WTC11 (cell line): ENCODE results near the gene GNG8. TPM values are rescaled to one million over a fixed set of nuclear protein-coding genes. Genes with fewer than 3 reads are reported as not detected.

Experiments
- ATAC-seq: fragments of 200-7000 bp; cut with Tn5 transposase; 2 replicates; pipeline ENCODE4 v1.10.0; 2021; ENCODE audit warnings: mild to moderate bottlenecking, moderate library complexity
- CTCF ChIA-PET: fragments of 300-600 bp; sonication (Branson Sonifier 250); formaldehyde crosslinking; loops from one replicate; lab custom pipeline; 2021; ENCODE audit warnings: antibody characterized with exemption; lab: Charles Lee
- POLR2A ChIA-PET: fragments of 350-600 bp; sonication (Branson Sonifier 250); formaldehyde crosslinking; loops from one replicate; lab custom pipeline; 2021; ENCODE audit warnings: antibody characterized with exemption; lab: Charles Lee
- DNase-seq: peaks from one replicate; pipeline ENCODE4 v3.0.0; 2021; ENCODE audit warnings: low spot score
- H3K27ac Mint-ChIP-seq: 2 replicates; pipeline ENCODE4 v1.8.0; 2021; ENCODE audit warnings: mixed read lengths
- H3K27me3 Mint-ChIP-seq: 2 replicates; pipeline ENCODE4 v1.8.0; 2021; ENCODE audit warnings: low read depth, mild to moderate bottlenecking, moderate library complexity, mixed read lengths
- H3K36me3 Mint-ChIP-seq: 2 replicates; pipeline ENCODE4 v1.8.0; 2021; ENCODE audit warnings: mixed read lengths
- H3K4me1 Mint-ChIP-seq: 2 replicates; pipeline ENCODE4 v1.8.0; 2022; ENCODE audit warnings: mixed read lengths
- H3K4me3 Mint-ChIP-seq: 2 replicates; pipeline ENCODE4 v1.8.0; 2021; ENCODE audit warnings: mild to moderate bottlenecking, moderate library complexity, mixed read lengths
- H3K9me3 Mint-ChIP-seq: 2 replicates; pipeline ENCODE4 v1.8.0; 2021; ENCODE audit warnings: mixed read lengths
- ATF3 ChIP-seq: sonication (generic); formaldehyde crosslinking; conservative IDR thresholded peaks from 2 replicates; pipeline ENCODE4 v1.8.1; 2022; ENCODE audit warnings: mild to moderate bottlenecking, missing genetic modification reagents
- E2F5 ChIP-seq: sonication (generic); formaldehyde crosslinking; IDR thresholded peaks from 2 replicates; pipeline ENCODE4 v1.8.1; 2022; ENCODE audit warnings: mild to moderate bottlenecking, moderate library complexity, missing genetic modification reagents
- IRF1 ChIP-seq: sonication (generic); formaldehyde crosslinking; IDR thresholded peaks from 2 replicates; pipeline ENCODE4 v1.8.0; 2023; ENCODE audit warnings: missing genetic modification reagents
- JUN ChIP-seq: sonication (generic); formaldehyde crosslinking; IDR thresholded peaks from 2 replicates; pipeline ENCODE4 v1.8.0; 2023; ENCODE audit warnings: mild to moderate bottlenecking, missing genetic modification reagents
- MYBL2 ChIP-seq: sonication (generic); formaldehyde crosslinking; IDR thresholded peaks from 2 replicates; pipeline ENCODE4 v1.8.1; 2023; ENCODE audit warnings: mild to moderate bottlenecking, moderate library complexity, missing genetic modification reagents
- NFE2L1 ChIP-seq: sonication (generic); formaldehyde crosslinking; IDR thresholded peaks from 2 replicates; pipeline ENCODE4 v1.8.1; 2023; ENCODE audit warnings: missing genetic modification reagents
- PRRX2 ChIP-seq: fragments of 250-450 bp; sonication (Bioruptor Pico); IDR thresholded peaks from 2 replicates; pipeline ENCODE4 v1.8.0; 2021; ENCODE audit warnings: mild to moderate bottlenecking
- TEAD4 ChIP-seq: sonication (generic); formaldehyde crosslinking; IDR thresholded peaks from 2 replicates; pipeline ENCODE4 v1.8.0; 2022; ENCODE audit warnings: mild to moderate bottlenecking, missing genetic modification reagents
- USF1 ChIP-seq: sonication (generic); formaldehyde crosslinking; IDR thresholded peaks from 2 replicates; pipeline ENCODE4 v1.8.0; 2022; ENCODE audit warnings: mild to moderate bottlenecking, missing genetic modification reagents
- ZMAT4 ChIP-seq: fragments of 250-450 bp; sonication (Bioruptor Pico); IDR thresholded peaks from 2 replicates; pipeline ENCODE4 v1.9.0; 2021; ENCODE audit warnings: mild to moderate bottlenecking
- ZNF121 ChIP-seq: sonication (generic); formaldehyde crosslinking; IDR thresholded peaks from 2 replicates; pipeline ENCODE4 v1.8.0; 2023; ENCODE audit warnings: missing genetic modification reagents
- ZNF138 ChIP-seq: sonication (generic); formaldehyde crosslinking; conservative IDR thresholded peaks from 2 replicates; pipeline ENCODE4 v1.8.1; 2022; ENCODE audit warnings: mild to moderate bottlenecking, moderate library complexity, missing genetic modification reagents
- ZNF219 ChIP-seq: sonication (generic); formaldehyde crosslinking; IDR thresholded peaks from 2 replicates; pipeline ENCODE4 v1.8.0; 2023; ENCODE audit warnings: missing genetic modification reagents, mild to moderate bottlenecking, borderline replicate concordance
- total RNA-seq: library from RNA; stranded (reverse); gene quantifications from 3 replicates; pipeline ENCODE4 v1.2.3, GENCODE V29; 2021
- TF ChIP-seq, protein P1 (sequence below): sonication (generic); formaldehyde crosslinking; IDR thresholded peaks from 2 replicates; pipeline ENCODE4 v1.8.0; 2022; ENCODE audit warnings: mild to moderate bottlenecking, missing genetic modification reagents
- TF ChIP-seq, protein P2 (sequence below): sonication (generic); formaldehyde crosslinking; IDR thresholded peaks from 2 replicates; pipeline ENCODE4 v1.8.1; 2022; ENCODE audit warnings: mild to moderate bottlenecking, missing genetic modification reagents, moderate library complexity, borderline replicate concordance
- TF ChIP-seq, protein P3 (sequence below): fragments of 250-450 bp; sonication (Bioruptor Pico); IDR thresholded peaks from 2 replicates; pipeline ENCODE4 v2.1.2; 2022; ENCODE audit warnings: mild to moderate bottlenecking, moderate library complexity
- TF ChIP-seq, protein P4 (sequence below): sonication (generic); formaldehyde crosslinking; IDR thresholded peaks from 2 replicates; pipeline ENCODE4 v1.8.0; 2022; ENCODE audit warnings: mild to moderate bottlenecking, missing genetic modification reagents
- TF ChIP-seq, protein P5 (sequence below): sonication (generic); formaldehyde crosslinking; IDR thresholded peaks from 2 replicates; pipeline ENCODE4 v1.8.1; 2023; ENCODE audit warnings: mild to moderate bottlenecking, missing genetic modification reagents, moderate library complexity
- TF ChIP-seq, protein P6 (sequence below): sonication (generic); formaldehyde crosslinking; IDR thresholded peaks from 2 replicates; pipeline ENCODE4 v1.8.0; 2023; ENCODE audit warnings: mild to moderate bottlenecking, missing genetic modification reagents
- TF ChIP-seq, protein P7 (sequence below): sonication (generic); formaldehyde crosslinking; IDR thresholded peaks from 2 replicates; pipeline ENCODE4 v1.8.1; 2023; ENCODE audit warnings: mild to moderate bottlenecking, moderate library complexity, missing genetic modification reagents

GNG8 gene
- total RNA-seq, 1 experiment from 2014 or later, result not detected

- DNase-seq (no peak), ATAC-seq (no peak)
- Mint-ChIP-seq H3K4me3 (no peak overlapping the region), H3K9me3 (peaks cover 12% of the 10 kb centered on the region), H3K27ac (no peak overlapping the region), H3K36me3 (no peaks in the 10 kb centered on the region), H3K4me1 (no peaks in the 10 kb centered on the region), H3K27me3 (no peaks in the 10 kb centered on the region; the same call in none of the 2 replicates)
- CTCF ChIA-PET, result no interaction called here
- no peak for TF ChIP-seq USF1 (CRISPR knock-in tag)
- POLR2A ChIA-PET, result interaction anchor here (0.7 kb wide), 1 partner anchor 13 kb away, joined by 3 read pairs; the partner anchor contains the start of gene CALM3
Observed at GRCh38 chr19:46587861-46588260, 48.1 kb downstream of the GNG8 start.

DNA sequence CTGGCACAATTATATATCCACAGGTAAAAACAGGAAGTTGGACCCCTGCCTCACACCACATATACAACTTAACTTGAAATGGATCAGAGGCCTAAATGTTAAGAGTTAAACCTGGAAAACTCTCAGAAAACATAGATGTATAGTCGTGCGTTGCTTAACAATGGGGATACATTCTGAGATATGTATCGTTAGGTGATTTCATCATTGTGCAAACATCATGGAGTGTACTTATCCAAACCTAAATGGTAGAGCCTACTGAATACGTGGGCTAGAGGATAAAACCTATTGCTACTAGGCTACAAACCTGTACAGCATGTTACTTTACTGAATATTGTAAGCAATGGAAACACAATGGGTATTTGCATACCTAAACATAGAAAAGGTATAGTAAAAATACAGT is 49.7 kb downstream of the GNG8 start:
- Mint-ChIP-seq H3K27ac (no peak overlapping the region), H3K4me1 (no peaks in the 10 kb centered on the region), H3K9me3 (peaks cover 11% of the 10 kb centered on the region), H3K27me3 (no peaks in the 10 kb centered on the region; the same call in none of the 2 replicates), H3K4me3 (no peak overlapping the region), H3K36me3 (no peaks in the 10 kb centered on the region)
- ATAC-seq, result no peak
- POLR2A ChIA-PET, result no interaction called here
- TF ChIP-seq ZNF219 (CRISPR knock-in tag) (no peak), PRRX2 (CRISPR knock-in tag) (no peak), IRF1 (CRISPR knock-in tag) (no peak), ZNF138 (CRISPR knock-in tag) (no peak), ATF3 (CRISPR knock-in tag) (no peak), MYBL2 (no peak), ZNF121 (CRISPR knock-in tag) (no peak), E2F5 (no peak)
- TF ChIP-seq, protein P1, sequence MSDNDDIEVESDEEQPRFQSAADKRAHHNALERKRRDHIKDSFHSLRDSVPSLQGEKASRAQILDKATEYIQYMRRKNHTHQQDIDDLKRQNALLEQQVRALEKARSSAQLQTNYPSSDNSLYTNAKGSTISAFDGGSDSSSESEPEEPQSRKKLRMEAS (CRISPR knock-in tag), result no peak
- TF ChIP-seq, protein P2, sequence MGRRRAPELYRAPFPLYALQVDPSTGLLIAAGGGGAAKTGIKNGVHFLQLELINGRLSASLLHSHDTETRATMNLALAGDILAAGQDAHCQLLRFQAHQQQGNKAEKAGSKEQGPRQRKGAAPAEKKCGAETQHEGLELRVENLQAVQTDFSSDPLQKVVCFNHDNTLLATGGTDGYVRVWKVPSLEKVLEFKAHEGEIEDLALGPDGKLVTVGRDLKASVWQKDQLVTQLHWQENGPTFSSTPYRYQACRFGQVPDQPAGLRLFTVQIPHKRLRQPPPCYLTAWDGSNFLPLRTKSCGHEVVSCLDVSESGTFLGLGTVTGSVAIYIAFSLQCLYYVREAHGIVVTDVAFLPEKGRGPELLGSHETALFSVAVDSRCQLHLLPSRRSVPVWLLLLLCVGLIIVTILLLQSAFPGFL (CRISPR knock-in tag), result no peak
- TF ChIP-seq, protein P3, sequence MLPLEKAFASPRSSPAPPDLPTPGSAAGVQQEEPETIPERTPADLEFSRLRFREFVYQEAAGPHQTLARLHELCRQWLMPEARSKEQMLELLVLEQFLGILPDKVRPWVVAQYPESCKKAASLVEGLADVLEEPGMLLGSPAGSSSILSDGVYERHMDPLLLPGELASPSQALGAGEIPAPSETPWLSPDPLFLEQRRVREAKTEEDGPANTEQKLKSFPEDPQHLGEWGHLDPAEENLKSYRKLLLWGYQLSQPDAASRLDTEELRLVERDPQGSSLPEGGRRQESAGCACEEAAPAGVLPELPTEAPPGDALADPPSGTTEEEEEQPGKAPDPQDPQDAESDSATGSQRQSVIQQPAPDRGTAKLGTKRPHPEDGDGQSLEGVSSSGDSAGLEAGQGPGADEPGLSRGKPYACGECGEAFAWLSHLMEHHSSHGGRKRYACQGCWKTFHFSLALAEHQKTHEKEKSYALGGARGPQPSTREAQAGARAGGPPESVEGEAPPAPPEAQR, result no peak
- TF ChIP-seq, protein P4, sequence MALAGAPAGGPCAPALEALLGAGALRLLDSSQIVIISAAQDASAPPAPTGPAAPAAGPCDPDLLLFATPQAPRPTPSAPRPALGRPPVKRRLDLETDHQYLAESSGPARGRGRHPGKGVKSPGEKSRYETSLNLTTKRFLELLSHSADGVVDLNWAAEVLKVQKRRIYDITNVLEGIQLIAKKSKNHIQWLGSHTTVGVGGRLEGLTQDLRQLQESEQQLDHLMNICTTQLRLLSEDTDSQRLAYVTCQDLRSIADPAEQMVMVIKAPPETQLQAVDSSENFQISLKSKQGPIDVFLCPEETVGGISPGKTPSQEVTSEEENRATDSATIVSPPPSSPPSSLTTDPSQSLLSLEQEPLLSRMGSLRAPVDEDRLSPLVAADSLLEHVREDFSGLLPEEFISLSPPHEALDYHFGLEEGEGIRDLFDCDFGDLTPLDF (CRISPR knock-in tag), result no peak
- TF ChIP-seq, protein P5, sequence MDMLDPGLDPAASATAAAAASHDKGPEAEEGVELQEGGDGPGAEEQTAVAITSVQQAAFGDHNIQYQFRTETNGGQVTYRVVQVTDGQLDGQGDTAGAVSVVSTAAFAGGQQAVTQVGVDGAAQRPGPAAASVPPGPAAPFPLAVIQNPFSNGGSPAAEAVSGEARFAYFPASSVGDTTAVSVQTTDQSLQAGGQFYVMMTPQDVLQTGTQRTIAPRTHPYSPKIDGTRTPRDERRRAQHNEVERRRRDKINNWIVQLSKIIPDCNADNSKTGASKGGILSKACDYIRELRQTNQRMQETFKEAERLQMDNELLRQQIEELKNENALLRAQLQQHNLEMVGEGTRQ (CRISPR knock-in tag), result no peak
- CTCF ChIA-PET, result no interaction called here
- no peak for DNase-seq

- ChIA-PET POLR2A (no interaction called here), CTCF (no interaction called here)
- Mint-ChIP-seq H3K27me3 (no peaks in the 10 kb centered on the region; the same call in 1 of the 2 replicates), H3K36me3 (no peaks in the 10 kb centered on the region), H3K9me3 (peaks cover 8% of the 10 kb centered on the region), H3K4me1 (no peaks in the 10 kb centered on the region), H3K4me3 (no peak overlapping the region), H3K27ac (no peak overlapping the region)
- ATAC-seq, result no peak
- no peak for DNase-seq
- TF ChIP-seq, protein P6, sequence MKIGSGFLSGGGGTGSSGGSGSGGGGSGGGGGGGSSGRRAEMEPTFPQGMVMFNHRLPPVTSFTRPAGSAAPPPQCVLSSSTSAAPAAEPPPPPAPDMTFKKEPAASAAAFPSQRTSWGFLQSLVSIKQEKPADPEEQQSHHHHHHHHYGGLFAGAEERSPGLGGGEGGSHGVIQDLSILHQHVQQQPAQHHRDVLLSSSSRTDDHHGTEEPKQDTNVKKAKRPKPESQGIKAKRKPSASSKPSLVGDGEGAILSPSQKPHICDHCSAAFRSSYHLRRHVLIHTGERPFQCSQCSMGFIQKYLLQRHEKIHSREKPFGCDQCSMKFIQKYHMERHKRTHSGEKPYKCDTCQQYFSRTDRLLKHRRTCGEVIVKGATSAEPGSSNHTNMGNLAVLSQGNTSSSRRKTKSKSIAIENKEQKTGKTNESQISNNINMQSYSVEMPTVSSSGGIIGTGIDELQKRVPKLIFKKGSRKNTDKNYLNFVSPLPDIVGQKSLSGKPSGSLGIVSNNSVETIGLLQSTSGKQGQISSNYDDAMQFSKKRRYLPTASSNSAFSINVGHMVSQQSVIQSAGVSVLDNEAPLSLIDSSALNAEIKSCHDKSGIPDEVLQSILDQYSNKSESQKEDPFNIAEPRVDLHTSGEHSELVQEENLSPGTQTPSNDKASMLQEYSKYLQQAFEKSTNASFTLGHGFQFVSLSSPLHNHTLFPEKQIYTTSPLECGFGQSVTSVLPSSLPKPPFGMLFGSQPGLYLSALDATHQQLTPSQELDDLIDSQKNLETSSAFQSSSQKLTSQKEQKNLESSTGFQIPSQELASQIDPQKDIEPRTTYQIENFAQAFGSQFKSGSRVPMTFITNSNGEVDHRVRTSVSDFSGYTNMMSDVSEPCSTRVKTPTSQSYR, result no peak
- TF ChIP-seq TEAD4 (CRISPR knock-in tag) (no peak), ZMAT4 (CRISPR knock-in tag) (no peak), JUN (no peak), NFE2L1 (CRISPR knock-in tag) (no peak)
- TF ChIP-seq, protein P7, sequence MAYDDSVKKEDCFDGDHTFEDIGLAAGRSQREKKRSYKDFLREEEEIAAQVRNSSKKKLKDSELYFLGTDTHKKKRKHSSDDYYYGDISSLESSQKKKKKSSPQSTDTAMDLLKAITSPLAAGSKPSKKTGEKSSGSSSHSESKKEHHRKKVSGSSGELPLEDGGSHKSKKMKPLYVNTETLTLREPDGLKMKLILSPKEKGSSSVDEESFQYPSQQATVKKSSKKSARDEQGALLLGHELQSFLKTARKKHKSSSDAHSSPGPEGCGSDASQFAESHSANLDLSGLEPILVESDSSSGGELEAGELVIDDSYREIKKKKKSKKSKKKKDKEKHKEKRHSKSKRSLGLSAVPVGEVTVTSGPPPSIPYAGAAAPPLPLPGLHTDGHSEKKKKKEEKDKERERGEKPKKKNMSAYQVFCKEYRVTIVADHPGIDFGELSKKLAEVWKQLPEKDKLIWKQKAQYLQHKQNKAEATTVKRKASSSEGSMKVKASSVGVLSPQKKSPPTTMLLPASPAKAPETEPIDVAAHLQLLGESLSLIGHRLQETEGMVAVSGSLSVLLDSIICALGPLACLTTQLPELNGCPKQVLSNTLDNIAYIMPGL, result no peak
Observed at GRCh38 chr19:46585539-46585938, 50.5 kb downstream of the GNG8 start.
